ENCODE results near the gene DOK7. TPM values are rescaled to one million over a fixed set of nuclear protein-coding genes. Genes with fewer than 3 reads are reported as not detected.

DOK7 gene
- total and polyA plus RNA-seq, 8 donors, result 0.37 to 8.1 (median 4.3) TPM; not detected in 1

GRCh38 chr4:3481113-3481531 is 18.0 kb downstream of the DOK7 start:
- H3K27ac ChIP-seq, result peak overlapping the region in 2 of 5 donors; percentile 45 to 81
- no peak for DNase-seq

GRCh38 chr4:3481783-3482393 is 18.8 kb downstream of the DOK7 start:
- Histone ChIP-seq H3K9me3 (no peaks in the 10 kb centered on the region), H3K36me3 (no peaks in the 10 kb centered on the region), H3K27me3 (peaks cover 0 to 77% (median 21%) of the 10 kb centered on the region in 3 donors), H3K27ac (peak overlapping the region; percentile 28 to 81 (median 45)), H3K4me1 (peaks cover 39 to 59% (median 55%) of the 10 kb centered on the region in 4 donors), H3K4me3 (no peak overlapping the region)
- peak; percentile 66 to 83 for DNase-seq
- WGBS, 5 donors, result 33 to 62% (median 39%) methylated on average over 17 to 19 of the region's 19 CpGs
- TF ChIP-seq POLR2AphosphoS5 (IDR thresholded peaks at IDR 0.05), result no peak
- no peak for TF ChIP-seq CTCF (IDR thresholded peaks at IDR 0.05)
- no peak for TF ChIP-seq POLR2A (IDR thresholded peaks at IDR 0.05)
- no peak for TF ChIP-seq EP300 (IDR thresholded peaks at IDR 0.05)
- intact Hi-C loops (cut with DNase I; ENCODE audit: low total_unique reads), result no loop called here

More at GRCh38 chr4:3481113-3481531, 18.0 kb downstream of the DOK7 start:
- Histone ChIP-seq H3K4me1 (peaks cover 39 to 59% (median 55%) of the 10 kb centered on the region in 4 donors), H3K36me3 (no peaks in the 10 kb centered on the region), H3K4me3 (no peak overlapping the region), H3K9me3 (no peaks in the 10 kb centered on the region), H3K27me3 (peaks cover 0 to 74% (median 21%) of the 10 kb centered on the region in 3 donors)
- 35 to 72% (median 47%) methylated on average over 5 of the region's 5 CpGs for WGBS, 5 donors
- intact Hi-C loops (cut with DNase I; ENCODE audit: low total_unique reads), result no loop called here
- no peak for TF ChIP-seq CTCF (IDR thresholded peaks at IDR 0.05)
- no peak for TF ChIP-seq POLR2AphosphoS5 (IDR thresholded peaks at IDR 0.05)
- no peak for TF ChIP-seq POLR2A (IDR thresholded peaks at IDR 0.05)
- TF ChIP-seq EP300 (IDR thresholded peaks at IDR 0.05), result no peak

GRCh38 chr4:3482707-3483106 is 19.6 kb downstream of the DOK7 start:
- Histone ChIP-seq H3K27me3 (peaks cover 0 to 75% (median 21%) of the 10 kb centered on the region in 3 donors), H3K27ac (peak overlapping the region in 3 of 5 donors; percentile 45 to 81 (median 77)), H3K4me3 (no peak overlapping the region), H3K9me3 (no peaks in the 10 kb centered on the region), H3K36me3 (no peaks in the 10 kb centered on the region), H3K4me1 (peaks cover 39 to 59% (median 55%) of the 10 kb centered on the region in 4 donors)
- no peak for DNase-seq
- WGBS, 5 donors, result 90 to 97% (median 92%) methylated on average over 11 to 12 of the region's 12 CpGs
- TF ChIP-seq POLR2AphosphoS5 (IDR thresholded peaks at IDR 0.05) (no peak), CTCF (IDR thresholded peaks at IDR 0.05) (no peak), POLR2A (IDR thresholded peaks at IDR 0.05) (no peak), EP300 (IDR thresholded peaks at IDR 0.05) (no peak)
- intact Hi-C loops (cut with DNase I; ENCODE audit: low total_unique reads), result no loop called here

- H3K9me3 ChIP-seq, result no peaks in the 10 kb centered on the region
- DNase-seq, result peak in 1 of 2 donors; percentile 55
- intact Hi-C loops (cut with DNase I; ENCODE audit: low total_unique reads), result no loop called here
- no peak overlapping the region for H3K4me3 ChIP-seq
- H3K27ac ChIP-seq, result peak overlapping the region in 3 of 5 donors; percentile 75 to 81 (median 77)
- H3K4me1 ChIP-seq, result peaks cover 39 to 59% (median 55%) of the 10 kb centered on the region in 4 donors
- no peaks in the 10 kb centered on the region for H3K36me3 ChIP-seq
- WGBS, 5 donors, result 67 to 78% (median 71%) methylated on average over 21 to 23 of the region's 23 CpGs; no CpG with 5 or more reads in 1 of the 5 donors
- H3K27me3 ChIP-seq, result peaks cover 0 to 73% (median 21%) of the 10 kb centered on the region in 3 donors
- TF ChIP-seq EP300 (IDR thresholded peaks at IDR 0.05) (peak; percentile 93), POLR2A (IDR thresholded peaks at IDR 0.05) (no peak), POLR2AphosphoS5 (IDR thresholded peaks at IDR 0.05) (peak; percentile 33 to 71 (median 67)), CTCF (IDR thresholded peaks at IDR 0.05) (no peak)
These were observed 20.4 kb downstream of the DOK7 start for GRCh38 chr4:3483471-3483921.
